AG04450 (cell line): ENCODE data around the gene SLC8B1. TPM values are rescaled to one million over a fixed set of nuclear protein-coding genes. Genes with fewer than 3 reads are reported as not detected.

Experiments used
- CTCF ChIA-PET: fragments of 300-600, 350-600 bp; formaldehyde crosslinking; extraction: SDS; loops from one replicate; lab custom pipeline; 2022; ENCODE audit warnings: antibody characterized with exemption, inconsistent platforms; lab: Charles Lee
- POLR2A ChIA-PET: fragments of 350-600 bp; formaldehyde crosslinking; extraction: SDS; loops from one replicate; lab custom pipeline; 2021; ENCODE audit warnings: antibody characterized with exemption, inconsistent platforms; lab: Yijun Ruan, JAX
- DNase-seq: peaks from one replicate; pipeline ENCODE4 v3.0.0-alpha.2; 2011; ENCODE audit warnings: low read depth, low spot score
- H3K27ac ChIP-seq: one replicate; pipeline ENCODE4 v1.5.1; 2012; ENCODE audit warnings: low read depth, low read length, control low read depth
- H3K27me3 ChIP-seq: one replicate; pipeline ENCODE4 v1.6.0; 2012; ENCODE audit warnings: low read length; ENCODE audit not compliant: control insufficient read depth, insufficient read depth
- H3K4me3 ChIP-seq: 2 replicates; pipeline ENCODE4 v1.5.1; 2011; ENCODE audit warnings: mild to moderate bottlenecking, low read depth, low read length, control low read depth
- H3K9me3 ChIP-seq: 2 replicates; pipeline ENCODE4 v1.5.1; 2012; ENCODE audit warnings: low read length; ENCODE audit not compliant: control insufficient read depth, insufficient read depth
- polyA plus RNA-seq: library from polyadenylated mRNA; depleted of rRNA; stranded (reverse); fragments of >200 nt; gene quantifications from 2 replicates; pipeline ENCODE4 v1.2.3, GENCODE V29; 2011
- TF ChIP-seq, protein P1 (sequence below): IDR thresholded peaks from 2 replicates; pipeline ENCODE4 v1.5.1; 2011; ENCODE audit warnings: low read depth, low read length, control low read depth, inconsistent platforms

Gene SLC8B1
- polyA plus RNA-seq, 1 experiment = 12.1 TPM

DNA sequence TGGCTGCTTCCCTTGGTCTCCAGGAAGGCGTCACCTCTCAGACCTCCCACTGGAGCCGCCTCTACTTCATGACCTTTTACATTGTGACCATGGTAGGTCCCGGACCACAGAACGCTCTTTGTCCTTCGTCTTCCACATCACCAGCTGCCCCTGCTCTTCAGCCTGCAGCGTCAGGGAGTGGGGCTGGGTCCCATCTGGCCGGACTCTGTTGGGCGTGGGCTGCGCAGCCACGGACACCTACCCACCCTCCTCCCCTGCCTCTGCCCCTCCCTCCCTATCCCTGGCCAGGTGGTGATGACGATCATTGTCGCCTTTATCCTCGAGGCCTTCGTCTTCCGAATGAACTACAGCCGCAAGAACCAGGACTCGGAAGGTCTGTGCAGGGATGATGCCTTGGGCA lies 43.3 kb downstream of the SLC8B1 start:
- Histone ChIP-seq H3K9me3 (no peaks in the 10 kb centered on the region; the same call in 1 of the 2 replicates), H3K4me3 (no peak overlapping the region), H3K27ac (peak overlapping the region; percentile 47), H3K27me3 (no peaks in the 10 kb centered on the region)
- ChIA-PET CTCF (interaction anchor here (0.6 kb wide), 1 partner anchor 786 kb away, joined by 4 read pairs; no protein-coding TSS in a partner anchor), POLR2A (no interaction called here)
- TF ChIP-seq, protein P1, sequence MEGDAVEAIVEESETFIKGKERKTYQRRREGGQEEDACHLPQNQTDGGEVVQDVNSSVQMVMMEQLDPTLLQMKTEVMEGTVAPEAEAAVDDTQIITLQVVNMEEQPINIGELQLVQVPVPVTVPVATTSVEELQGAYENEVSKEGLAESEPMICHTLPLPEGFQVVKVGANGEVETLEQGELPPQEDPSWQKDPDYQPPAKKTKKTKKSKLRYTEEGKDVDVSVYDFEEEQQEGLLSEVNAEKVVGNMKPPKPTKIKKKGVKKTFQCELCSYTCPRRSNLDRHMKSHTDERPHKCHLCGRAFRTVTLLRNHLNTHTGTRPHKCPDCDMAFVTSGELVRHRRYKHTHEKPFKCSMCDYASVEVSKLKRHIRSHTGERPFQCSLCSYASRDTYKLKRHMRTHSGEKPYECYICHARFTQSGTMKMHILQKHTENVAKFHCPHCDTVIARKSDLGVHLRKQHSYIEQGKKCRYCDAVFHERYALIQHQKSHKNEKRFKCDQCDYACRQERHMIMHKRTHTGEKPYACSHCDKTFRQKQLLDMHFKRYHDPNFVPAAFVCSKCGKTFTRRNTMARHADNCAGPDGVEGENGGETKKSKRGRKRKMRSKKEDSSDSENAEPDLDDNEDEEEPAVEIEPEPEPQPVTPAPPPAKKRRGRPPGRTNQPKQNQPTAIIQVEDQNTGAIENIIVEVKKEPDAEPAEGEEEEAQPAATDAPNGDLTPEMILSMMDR = no peak
- DNase-seq = no peak

DNA sequence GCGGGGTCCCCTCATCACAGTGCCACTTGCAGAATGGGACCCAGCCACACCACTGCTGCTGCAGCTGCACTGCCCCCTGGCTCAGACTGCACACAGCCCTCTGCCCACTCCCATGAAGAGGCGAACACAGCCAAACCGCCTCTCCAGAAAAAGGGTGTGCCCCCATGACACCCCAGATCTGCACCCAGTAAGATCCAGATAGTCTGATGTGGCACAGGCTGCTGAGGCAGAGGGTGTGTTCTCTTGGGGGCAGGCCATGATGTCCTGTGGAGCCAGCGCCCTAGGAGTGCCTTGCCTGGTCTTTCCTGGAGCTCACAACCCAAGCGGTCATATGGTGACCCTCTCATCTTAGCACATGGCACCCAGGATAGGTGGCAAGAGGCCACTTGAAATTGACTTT lies 44.4 kb downstream of the SLC8B1 start:
- DNase-seq = no peak
- POLR2A ChIA-PET = no interaction called here
- Histone ChIP-seq H3K27ac (no peak overlapping the region), H3K9me3 (no peaks in the 10 kb centered on the region; the same call in 1 of the 2 replicates), H3K27me3 (no peaks in the 10 kb centered on the region), H3K4me3 (no peak overlapping the region)
- TF ChIP-seq, protein P1 = no peak
- CTCF ChIA-PET = interaction anchor here (0.5 kb wide), 1 partner anchor 93 kb away, joined by 3 read pairs; no protein-coding TSS in a partner anchor

DNA sequence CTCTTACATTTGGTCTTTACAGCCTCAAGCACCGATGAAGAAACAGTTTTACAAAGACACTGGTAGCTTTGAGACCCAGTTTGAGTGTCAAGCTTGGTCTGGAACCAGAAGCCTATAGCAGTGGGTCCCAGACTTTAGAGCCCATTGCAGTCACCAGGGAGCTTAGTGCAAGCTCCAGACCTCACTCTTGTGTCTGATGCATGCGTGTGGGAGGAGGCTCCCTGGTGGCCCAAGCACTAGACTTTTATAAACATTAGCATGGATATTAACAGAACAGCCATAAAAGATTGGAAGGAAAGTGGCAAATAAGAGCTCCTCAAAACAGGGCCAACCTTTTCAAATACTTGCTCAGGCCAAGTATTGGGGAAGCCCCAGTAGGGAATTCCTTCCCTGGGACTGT lies 45.5 kb downstream of the SLC8B1 start:
- H3K27ac ChIP-seq = no peak overlapping the region
- no peak for DNase-seq
- ChIA-PET CTCF (no interaction called here), POLR2A (no interaction called here)
- TF ChIP-seq, protein P1 = no peak
- H3K4me3 ChIP-seq = no peak overlapping the region
- H3K27me3 ChIP-seq = no peaks in the 10 kb centered on the region
- no peaks in the 10 kb centered on the region; the same call in 1 of the 2 replicates for H3K9me3 ChIP-seq

DNA sequence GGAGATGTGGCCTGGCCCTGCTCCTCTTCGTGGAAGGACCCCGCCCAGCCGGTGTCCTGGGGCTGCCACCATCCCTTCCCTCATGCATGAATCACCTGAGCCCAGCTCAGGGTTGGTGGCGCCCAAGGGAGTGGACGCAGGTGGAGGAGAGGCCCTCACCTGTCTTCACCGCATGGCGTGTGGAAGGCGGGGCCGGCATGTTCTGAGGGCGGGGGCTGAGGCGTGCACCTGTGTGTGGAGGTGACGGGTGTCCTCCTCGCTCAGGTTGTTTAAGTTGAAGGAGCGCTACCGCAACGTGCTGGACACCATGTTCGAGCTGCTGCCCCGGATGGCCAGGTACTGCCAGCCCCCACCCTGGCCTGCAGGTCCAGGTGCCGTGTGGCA lies 47.0 kb downstream of the SLC8B1 start:
- H3K4me3 ChIP-seq = no peak overlapping the region

DNA sequence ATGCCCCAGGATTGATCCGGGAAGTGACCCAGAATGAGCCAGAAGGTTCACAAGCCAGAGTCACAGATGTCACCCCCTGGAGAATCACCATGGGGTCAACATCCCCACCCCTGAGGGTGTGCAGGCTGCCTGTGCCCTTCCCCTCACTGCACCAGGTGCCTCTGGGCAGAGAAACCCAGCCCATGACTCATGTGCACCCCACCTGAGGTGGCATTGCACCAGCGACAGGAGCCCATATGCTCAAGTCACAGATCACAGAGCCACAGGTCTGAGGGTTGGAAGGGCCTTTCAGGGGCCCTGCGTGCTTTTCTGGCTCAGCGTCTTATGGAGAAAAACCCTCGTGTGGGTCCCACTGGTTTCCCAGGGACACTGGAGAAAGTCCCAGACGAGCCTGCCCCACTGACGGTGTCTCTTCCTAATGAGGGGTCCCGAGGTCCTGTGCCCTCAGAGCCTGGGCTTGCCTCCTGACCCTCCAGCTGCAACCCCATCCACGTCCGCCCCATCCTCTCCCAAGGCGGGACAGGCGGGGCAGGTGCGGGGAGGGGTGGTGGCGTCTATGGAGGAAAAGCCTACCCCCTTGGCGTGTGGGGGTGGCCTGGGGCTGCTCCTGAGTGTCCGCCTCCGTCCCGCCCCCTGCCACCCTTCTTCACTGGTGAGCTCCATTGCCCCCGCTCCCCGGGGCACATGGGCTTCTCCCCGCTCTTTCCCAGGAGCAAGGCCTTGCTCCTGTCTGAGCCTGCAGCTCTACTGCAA lies 47.6 kb downstream of the SLC8B1 start:
- POLR2A ChIA-PET = no interaction called here
- TF ChIP-seq, protein P1 = no peak
- DNase-seq = no peak
- Histone ChIP-seq H3K9me3 (no peaks in the 10 kb centered on the region; the same call in 1 of the 2 replicates), H3K27me3 (no peaks in the 10 kb centered on the region), H3K4me3 (no peak overlapping the region), H3K27ac (no peak overlapping the region)
- CTCF ChIA-PET = no interaction called here

More for the DNA sequence above, 47.0 kb downstream of the SLC8B1 start:
- no peak for DNase-seq
- no peak overlapping the region for H3K27ac ChIP-seq
- TF ChIP-seq, protein P1 = no peak
- H3K9me3 ChIP-seq = no peaks in the 10 kb centered on the region; the same call in 1 of the 2 replicates
- ChIA-PET POLR2A (no interaction called here), CTCF (no interaction called here)
- H3K27me3 ChIP-seq = no peaks in the 10 kb centered on the region
